Bone marrow (tissue), 2 donors: Measurements from ENCODE around the gene SPEN.

Experiments used
- DNase-seq, 2 donors: peaks; one replicate each; lab custom pipeline; 2025; lab: John Stamatoyannopoulos, UW

Gene SPEN

GRCh38 chr1:15989776-15990175 is 142.3 kb downstream of the SPEN start:
- no peak for DNase-seq
